ENCODE data around the gene HMGCS2.

GRCh38 chr1:119797606-119798005 is 28.9 kb upstream of the HMGCS2 start:
- TF ChIP-seq, protein P1, sequence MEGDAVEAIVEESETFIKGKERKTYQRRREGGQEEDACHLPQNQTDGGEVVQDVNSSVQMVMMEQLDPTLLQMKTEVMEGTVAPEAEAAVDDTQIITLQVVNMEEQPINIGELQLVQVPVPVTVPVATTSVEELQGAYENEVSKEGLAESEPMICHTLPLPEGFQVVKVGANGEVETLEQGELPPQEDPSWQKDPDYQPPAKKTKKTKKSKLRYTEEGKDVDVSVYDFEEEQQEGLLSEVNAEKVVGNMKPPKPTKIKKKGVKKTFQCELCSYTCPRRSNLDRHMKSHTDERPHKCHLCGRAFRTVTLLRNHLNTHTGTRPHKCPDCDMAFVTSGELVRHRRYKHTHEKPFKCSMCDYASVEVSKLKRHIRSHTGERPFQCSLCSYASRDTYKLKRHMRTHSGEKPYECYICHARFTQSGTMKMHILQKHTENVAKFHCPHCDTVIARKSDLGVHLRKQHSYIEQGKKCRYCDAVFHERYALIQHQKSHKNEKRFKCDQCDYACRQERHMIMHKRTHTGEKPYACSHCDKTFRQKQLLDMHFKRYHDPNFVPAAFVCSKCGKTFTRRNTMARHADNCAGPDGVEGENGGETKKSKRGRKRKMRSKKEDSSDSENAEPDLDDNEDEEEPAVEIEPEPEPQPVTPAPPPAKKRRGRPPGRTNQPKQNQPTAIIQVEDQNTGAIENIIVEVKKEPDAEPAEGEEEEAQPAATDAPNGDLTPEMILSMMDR (IDR thresholded peaks at IDR 0.05; ENCODE audit: borderline replicate concordance, extremely low read depth, low read length, poor library complexity, severe bottlenecking), result no peak
- no peak for TF ChIP-seq EZH2 (IDR thresholded peaks at IDR 0.05; ENCODE audit: borderline replicate concordance, low read depth, low read length, severe bottlenecking)
